ENCODE data around the gene FAM229A. TPM values are rescaled to one million over a fixed set of nuclear protein-coding genes. Genes with fewer than 3 reads are reported as not detected.

FAM229A gene
- total RNA-seq, 4 donors from 2014 or later: 2.0 to 19.2 (median 6.9) TPM

- TF ChIP-seq CTCF (IDR thresholded peaks at IDR 0.05; ENCODE audit: low read depth): no peak
Observed at GRCh38 chr1:32321712-32322291, 40.5 kb downstream of the FAM229A start.

GRCh38 chr1:32318127-32318869 is 44.0 kb downstream of the FAM229A start:
- no peak for TF ChIP-seq CTCF (IDR thresholded peaks at IDR 0.05; ENCODE audit: low read depth)

- TF ChIP-seq CTCF (IDR thresholded peaks at IDR 0.05; ENCODE audit: low read depth): no peak
Observed at GRCh38 chr1:32316903-32317277, 45.4 kb downstream of the FAM229A start.

GRCh38 chr1:32311709-32312393 is 50.4 kb downstream of the FAM229A start:
- TF ChIP-seq CTCF (IDR thresholded peaks at IDR 0.05; ENCODE audit: low read depth): no peak

Other genes with a start within 250 kb of the FAM229A start
- gene TXLNA, start 182.8 kb downstream of the FAM229A start, total RNA-seq: 10 to 100 TPM; 28.4 to 40.5 (median 36.9) TPM
- 1 to 10 TPM in 2 of 4 donors, under 1 TPM in 1, not detected in 1; 0.75 to 2.7 (median 2.2) TPM for gene CCDC28B, start 161.9 kb downstream of the FAM229A start, total RNA-seq
- gene IQCC, start 156.8 kb downstream of the FAM229A start, total RNA-seq: 1 to 10 TPM in 2 of 4 donors, under 1 TPM in 1, not detected in 1; 0.85 to 1.5 (median 1.1) TPM
- gene DCDC2B, start 153.4 kb downstream of the FAM229A start, total RNA-seq: not detected
- 10 to 100 TPM in 1 of 4 donors, 1 to 10 TPM in 3; 7.0 to 18.6 (median 9.4) TPM for gene TMEM234, start 140.1 kb downstream of the FAM229A start, total RNA-seq
- 100 to 1,000 TPM; 137 to 166 (median 147) TPM for gene EIF3I, start 140.1 kb downstream of the FAM229A start, total RNA-seq
- gene FAM167B, start 115.3 kb downstream of the FAM229A start, total RNA-seq: 1 to 10 TPM in 2 of 4 donors, under 1 TPM in 2; 0.85 to 5.5 (median 1.1) TPM
- 1 to 10 TPM in 2 of 4 donors, under 1 TPM in 2; 0.38 to 3.6 (median 1.6) TPM for gene LCK, start 111.2 kb downstream of the FAM229A start, total RNA-seq
- 10 to 100 TPM; 28.6 to 35.0 (median 31.1) TPM for gene HDAC1, start 70.4 kb downstream of the FAM229A start, total RNA-seq
- gene MARCKSL1, start 26.3 kb downstream of the FAM229A start, total RNA-seq: 10 to 100 TPM in 1 of 4 donors, 1 to 10 TPM in 3; 4.2 to 10.3 (median 7.4) TPM
- 1 to 10 TPM in 2 of 4 donors, under 1 TPM in 1, not detected in 1; 0.51 to 2.9 (median 1.1) TPM for gene TSSK3, start 54 bp upstream of the FAM229A start, total RNA-seq
- 10 to 100 TPM; 49.4 to 92.1 (median 71.9) TPM for gene BSDC1, start 32.0 kb upstream of the FAM229A start, total RNA-seq
- gene ZBTB8B, start 102.6 kb upstream of the FAM229A start, total RNA-seq: under 1 TPM in 1 of 4 donors, not detected in 3; under 0.01 TPM
- 10 to 100 TPM in 1 of 4 donors, 1 to 10 TPM in 3; 7.9 to 10.6 (median 9.1) TPM for gene ZBTB8A, start 176.9 kb upstream of the FAM229A start, total RNA-seq

All from subcutaneous adipose tissue (tissue), 4 donors.